CD4-positive, alpha-beta T cell treated with Interleukin-17A for 4 hours (primary cell): ENCODE data around the gene C3.
"Not testable (repeated sequence)": the region's sequence is repeated elsewhere in the genome, so short reads cannot be mapped to it uniquely, and the experiment has no call there.

ENCODE experiments used
- DNase-seq: peaks from one replicate; pipeline ENCODE4 v3.0.0-alpha.2; 2020; ENCODE audit warnings: mixed read lengths

Gene C3

DNA sequence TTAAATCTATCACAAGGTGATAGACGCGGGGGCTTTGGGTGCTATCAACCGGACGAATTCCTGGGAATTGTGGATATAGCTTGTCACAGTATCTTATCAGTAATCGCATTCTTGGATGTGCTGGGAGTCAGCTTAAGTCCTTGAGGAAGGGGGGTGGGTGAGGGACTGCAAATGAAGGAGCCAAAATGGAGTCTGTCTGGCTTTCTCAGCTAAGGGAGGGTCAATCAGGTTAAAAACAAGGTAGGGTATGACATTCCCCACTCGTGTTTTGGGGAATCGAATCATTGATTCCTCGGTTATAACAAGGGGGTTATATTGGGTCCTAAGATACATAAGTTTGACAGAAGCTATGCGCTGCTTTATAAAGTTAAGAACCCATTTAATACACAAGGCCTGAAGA is 64.1 kb downstream of the C3 start:
- not testable (repeated sequence) for DNase-seq

DNA sequence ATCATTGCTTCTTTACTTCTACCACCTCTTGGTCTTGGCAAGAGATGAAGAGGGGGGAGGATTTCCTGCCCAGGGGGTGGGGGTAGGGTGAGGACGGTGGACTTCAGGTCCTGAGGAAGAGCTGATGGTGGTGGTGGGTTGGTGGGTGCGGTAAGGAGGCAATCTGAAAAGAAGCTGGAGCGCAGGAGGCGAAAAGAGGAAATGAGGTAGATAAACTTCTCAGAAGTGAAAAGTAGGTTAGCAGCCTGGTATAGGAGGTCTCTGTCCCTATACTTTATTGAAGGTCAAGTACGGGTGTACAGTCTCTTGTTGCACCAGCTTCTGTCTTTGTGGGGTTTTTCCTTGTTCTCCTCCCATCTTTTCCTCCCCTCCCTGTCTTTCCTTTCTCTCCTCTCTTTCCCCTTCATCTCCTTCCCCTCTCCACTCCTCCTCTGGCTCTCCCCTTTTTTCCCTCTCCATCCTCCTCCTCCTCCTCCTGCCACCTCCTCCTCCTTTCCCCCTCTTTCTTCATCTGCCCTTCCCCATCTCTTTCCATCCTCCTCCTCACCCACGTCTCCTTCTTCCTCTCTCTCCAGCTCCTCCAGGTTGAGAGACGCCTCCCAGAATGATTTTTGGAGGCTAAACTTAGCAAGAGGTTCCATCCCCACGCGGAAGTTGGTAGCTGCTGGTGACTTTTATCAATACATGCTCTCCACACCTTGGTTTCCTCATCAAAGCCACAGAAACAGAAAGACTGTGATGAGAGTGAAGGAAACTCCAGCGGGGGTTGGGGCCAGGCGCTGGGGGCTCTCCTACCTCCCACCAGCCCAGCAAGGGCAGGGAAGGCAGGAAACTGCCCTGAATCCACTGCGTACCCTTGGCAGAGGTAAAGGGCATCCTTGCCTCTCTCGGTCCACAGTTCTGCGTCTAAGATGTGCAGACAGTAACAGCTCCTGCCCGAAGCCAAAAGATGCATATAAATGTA is 65.8 kb downstream of the C3 start:
- peak; percentile 49 for DNase-seq

DNA sequence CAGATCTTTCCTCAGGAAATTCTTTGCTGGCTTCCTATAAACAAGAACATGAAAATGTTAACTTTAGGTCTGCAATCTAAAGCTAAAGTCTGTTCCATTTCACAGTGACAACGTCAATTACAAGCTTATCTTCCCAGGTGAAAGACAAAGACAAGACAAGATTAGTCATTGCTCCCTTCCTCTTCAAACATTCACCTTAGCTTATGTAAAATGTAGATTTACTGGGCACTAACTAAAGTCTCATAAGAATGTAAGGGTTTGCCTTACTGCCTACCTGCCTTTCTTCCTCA is 67.7 kb downstream of the C3 start:
- no peak for DNase-seq

GRCh38 chr19:6651965-6652804 is 68.3 kb downstream of the C3 start:
- DNase-seq, result no peak

- DNase-seq, result no peak
These were observed 71.3 kb downstream of the C3 start for GRCh38 chr19:6649185-6649584.

DNA sequence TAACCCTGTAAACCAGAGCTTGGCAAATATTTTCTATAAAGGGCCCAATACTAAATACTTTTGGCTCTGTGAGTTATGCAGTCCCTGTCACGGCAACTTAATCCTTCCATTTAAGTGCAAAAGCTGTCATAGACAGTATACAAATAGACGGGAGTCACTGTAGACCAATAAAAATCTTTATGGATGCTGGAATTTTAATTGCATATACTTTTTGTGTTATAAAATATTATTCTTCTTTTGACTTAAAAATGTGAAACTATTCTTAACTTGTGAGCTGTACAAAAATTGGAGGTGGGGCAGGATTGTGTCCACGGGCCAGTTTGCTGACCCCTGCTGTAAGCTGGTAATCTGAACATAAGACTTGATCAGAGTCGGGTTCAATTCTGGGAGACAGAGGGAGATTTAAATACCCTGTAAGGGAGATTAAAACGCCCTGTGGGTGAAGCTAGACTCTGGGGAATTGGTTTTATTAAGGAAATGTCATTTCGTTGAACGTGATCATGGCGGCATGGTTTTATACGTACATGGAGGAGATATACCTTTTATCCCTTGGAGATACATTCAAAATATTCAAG is 72.2 kb downstream of the C3 start:
- no peak for DNase-seq

GRCh38 chr19:6644796-6645195 is 75.7 kb downstream of the C3 start:
- DNase-seq, result no peak

DNA sequence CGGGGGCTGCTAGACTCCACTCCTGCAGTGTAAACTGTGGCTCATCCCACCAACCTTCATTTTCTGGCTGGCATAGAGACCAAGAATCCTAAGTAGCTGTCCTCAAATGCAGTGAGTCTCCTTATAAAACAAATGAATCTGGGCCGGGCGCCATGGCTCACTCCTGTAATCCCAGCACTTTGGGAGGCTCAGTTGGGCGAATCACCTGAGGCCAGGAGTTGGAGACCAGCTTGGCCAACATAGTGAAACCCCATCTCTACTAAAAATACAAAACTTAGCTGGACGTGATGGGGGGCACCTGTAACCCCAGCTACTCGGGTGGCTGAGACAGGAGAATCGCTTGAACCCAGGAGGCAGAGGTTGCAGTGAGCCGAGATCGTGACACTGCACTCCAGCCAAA is 80.1 kb downstream of the C3 start:
- DNase-seq, result not testable (repeated sequence)

DNA sequence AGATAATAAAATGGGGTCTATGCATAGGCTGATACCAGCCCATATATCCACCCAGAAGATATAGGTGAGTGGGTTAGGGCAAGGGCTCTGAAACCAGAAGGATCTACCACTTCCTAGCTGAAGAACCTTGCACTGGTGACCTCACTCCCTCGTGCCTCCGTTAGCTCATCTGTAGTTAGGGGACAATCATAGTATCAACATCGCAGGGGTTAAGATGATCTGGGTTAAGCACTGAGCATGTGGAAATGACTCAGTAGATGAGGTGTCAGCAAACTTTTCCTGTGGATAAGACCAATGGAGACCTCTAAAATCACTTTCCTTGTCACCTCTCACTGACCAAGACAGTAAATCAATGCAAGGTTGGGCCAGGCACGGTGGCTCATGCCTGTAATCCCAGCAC is 81.0 kb downstream of the C3 start:
- DNase-seq, result peak; percentile 17

- not testable (repeated sequence) for DNase-seq
These were observed 87.0 kb downstream of the C3 start for GRCh38 chr19:6633456-6633813.

DNA sequence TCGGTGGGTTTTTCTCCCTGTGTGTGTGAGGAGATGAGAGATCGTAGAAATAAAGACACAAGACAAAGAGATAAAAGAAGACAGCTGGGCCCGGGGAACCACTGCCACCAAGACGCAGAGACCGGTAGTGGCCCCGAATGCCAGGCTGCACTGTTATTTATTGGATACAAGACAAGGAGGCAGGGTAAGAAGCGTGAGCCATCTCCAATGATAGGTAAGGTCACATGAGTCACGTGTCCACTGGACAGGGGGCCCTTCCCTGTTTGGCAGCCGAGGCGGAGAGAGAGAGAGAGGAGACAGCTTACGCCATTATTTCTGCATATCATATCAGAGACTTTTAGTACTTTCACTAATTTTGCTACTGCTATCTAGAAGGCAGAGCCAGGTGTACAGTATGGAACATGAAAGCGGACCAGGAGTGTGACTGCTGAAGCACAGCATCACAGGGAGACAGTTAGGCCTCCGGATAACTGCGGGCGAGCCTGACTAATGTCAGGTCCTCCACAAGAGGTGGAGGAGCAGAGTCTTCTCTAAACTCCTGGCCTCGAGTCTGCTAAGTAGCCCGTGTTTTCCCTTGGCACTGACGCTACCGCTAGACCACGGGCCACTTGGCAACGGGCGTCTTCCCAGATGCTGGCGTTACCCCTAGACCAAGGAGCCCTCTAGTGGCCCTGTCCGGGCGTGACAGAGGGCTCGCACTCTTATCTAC is 87.5 kb downstream of the C3 start:
- DNase-seq, result peak; percentile 54

DNA sequence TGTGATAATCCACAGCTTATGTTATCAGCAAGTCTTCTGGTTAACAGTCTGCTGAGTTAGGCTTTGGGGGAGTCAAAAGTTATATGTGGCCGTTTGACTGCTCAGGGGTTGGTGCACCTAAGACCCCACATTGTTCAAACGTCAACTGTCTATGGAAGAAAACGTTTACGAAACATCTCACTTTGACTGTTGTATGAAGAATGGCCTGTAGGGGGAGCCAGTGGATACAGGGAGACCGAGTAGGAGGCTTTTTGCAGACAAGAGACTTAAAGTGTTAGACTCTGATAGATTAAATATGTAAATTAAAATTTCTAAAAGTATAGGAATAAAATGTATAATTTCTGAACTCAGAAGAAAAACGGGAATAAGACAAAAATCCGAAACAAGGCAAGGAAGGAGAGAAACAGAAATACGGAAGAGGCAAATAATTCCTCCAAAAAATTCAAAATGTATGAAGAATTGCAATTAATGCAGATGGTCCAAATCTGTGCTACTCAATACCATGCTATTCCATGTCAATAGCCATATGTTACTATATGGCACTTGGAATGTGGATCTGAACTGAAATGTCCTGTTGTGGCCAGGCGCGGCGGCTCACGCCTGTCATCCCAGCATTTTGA is 88.3 kb downstream of the C3 start:
- DNase-seq, result peak; percentile 89
